HFF-Myc (cell line): ENCODE results near the gene CACNA2D4.

Source experiments
- DNase-seq: peaks from one replicate; pipeline ENCODE4 v3.0.0-alpha.2; 2011; ENCODE audit warnings: low read depth; ENCODE audit errors: extremely low read depth
- H3K4me3 ChIP-seq: replicated peaks from 2 replicates; pipeline ENCODE4 v1.5.1; 2011; ENCODE audit warnings: low read depth, mild to moderate bottlenecking, control low read depth, low read length
- TF ChIP-seq, protein P1 (sequence below): IDR thresholded peaks from 2 replicates; pipeline ENCODE4 v1.5.1; 2012; ENCODE audit warnings: mild to moderate bottlenecking, low read depth, low read length, control low read depth; ENCODE audit errors: missing control alignments

CACNA2D4 gene

DNA sequence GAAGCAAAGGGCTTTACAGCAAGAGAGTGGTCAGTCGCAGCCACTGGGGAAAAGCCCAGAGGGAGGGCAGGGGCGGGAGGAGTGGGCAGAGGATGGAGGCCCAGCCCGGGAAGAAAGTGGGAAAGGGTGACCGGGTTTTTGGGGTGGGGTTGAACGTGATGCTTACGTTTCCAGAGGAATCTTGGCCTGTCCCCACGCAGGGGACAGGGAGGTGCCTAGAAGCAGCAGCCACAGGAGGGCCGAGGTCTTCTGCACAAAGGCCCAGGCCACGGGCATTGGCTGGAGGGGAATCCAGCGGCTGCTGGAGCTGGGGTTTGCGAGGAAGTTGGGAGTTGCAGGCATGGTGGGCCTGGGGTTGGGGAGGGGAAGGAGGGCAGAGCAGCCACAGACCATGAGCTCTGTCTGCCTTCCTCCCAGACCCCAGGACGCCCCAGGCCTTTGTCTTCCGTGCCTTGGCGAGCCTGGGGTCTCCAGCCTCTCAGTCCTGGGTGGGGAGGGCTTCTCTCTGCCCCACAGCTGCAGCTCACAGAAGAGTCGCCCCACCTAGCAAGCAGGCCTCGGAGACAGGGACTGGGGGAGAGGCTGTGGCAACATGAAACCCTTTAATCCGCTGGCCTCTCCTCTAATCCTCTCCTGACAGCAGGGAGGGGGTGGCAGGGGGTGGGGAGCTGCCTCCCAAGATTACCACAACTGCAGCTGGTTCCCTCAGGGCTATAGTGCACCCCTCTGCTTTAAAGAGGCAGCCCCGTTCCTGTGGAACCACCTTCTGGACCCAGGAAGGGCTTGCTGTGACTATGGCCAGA is at the start of gene CACNA2D4:
CACNA2D4 (minus strand) TSS at position 572 of the 803 bp plus-strand sequence; CDS start at position 393, 179 bp downstream.
- no peak for DNase-seq
- TF ChIP-seq, protein P1, sequence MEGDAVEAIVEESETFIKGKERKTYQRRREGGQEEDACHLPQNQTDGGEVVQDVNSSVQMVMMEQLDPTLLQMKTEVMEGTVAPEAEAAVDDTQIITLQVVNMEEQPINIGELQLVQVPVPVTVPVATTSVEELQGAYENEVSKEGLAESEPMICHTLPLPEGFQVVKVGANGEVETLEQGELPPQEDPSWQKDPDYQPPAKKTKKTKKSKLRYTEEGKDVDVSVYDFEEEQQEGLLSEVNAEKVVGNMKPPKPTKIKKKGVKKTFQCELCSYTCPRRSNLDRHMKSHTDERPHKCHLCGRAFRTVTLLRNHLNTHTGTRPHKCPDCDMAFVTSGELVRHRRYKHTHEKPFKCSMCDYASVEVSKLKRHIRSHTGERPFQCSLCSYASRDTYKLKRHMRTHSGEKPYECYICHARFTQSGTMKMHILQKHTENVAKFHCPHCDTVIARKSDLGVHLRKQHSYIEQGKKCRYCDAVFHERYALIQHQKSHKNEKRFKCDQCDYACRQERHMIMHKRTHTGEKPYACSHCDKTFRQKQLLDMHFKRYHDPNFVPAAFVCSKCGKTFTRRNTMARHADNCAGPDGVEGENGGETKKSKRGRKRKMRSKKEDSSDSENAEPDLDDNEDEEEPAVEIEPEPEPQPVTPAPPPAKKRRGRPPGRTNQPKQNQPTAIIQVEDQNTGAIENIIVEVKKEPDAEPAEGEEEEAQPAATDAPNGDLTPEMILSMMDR = no peak
- no peak within 1 kb of the TSS for H3K4me3 ChIP-seq

DNA sequence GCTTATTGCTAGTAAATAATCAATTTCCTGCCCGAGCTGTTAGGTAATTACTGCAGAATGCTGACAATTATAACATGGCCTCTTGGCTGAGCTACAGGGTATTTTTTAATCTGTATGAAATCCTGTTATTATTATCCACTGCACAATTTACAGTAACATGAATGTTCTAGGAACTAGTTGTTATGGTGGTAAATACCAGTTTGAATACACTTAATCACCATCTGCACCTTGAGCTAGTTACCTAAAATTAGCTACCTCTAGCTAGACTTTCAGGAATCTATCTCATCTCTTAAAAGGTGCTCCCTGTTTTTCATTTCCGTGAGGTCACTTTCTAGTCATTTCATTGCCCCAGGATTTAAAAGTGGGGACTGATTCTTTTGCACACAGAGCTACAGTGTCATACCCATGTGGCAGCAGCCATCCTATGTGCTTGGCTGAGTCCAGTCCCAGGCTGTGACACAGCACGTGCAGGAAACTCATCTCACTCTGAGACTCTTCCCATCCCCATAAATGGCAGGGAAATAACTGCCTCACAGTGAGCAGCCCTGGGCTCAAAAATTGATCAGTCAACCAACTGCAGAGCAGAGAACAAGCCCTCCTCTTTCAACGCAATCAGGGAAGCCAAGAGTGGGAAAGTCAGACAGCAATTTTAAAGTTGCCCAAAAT is 48.2 kb upstream of the CACNA2D4 start:
- DNase-seq = no peak
- H3K4me3 ChIP-seq = no peak overlapping the region
- TF ChIP-seq, protein P1 = no peak

DNA sequence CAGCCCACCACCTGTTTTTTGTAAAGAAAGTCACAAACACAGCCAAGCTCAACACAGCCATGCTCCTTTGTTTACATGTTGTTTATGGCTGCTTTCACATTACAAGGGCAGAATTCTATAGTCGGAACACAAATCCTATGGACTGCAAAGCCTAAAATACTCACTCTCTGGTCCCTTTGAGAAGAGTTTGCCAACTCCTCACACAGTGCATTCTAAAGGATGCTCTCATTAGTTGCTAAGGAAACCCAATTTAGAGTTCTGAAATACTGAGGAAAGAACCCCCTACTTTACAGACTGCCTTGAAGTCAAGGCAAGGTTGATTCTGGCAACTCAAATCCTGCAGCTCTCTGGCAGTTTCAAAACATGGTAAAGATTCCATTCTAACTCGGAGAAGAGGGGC is 47.5 kb upstream of the CACNA2D4 start:
- H3K4me3 ChIP-seq = no peak overlapping the region
- TF ChIP-seq, protein P1 = no peak
- DNase-seq = no peak

- TF ChIP-seq, protein P1 = no peak
- no peak overlapping the region for H3K4me3 ChIP-seq
- DNase-seq = no peak
Measured at GRCh38 chr12:1962051-1963020, 43.9 kb upstream of the CACNA2D4 start.

- H3K4me3 ChIP-seq = no peak overlapping the region
- no peak for DNase-seq
- TF ChIP-seq, protein P1 = no peak
Measured at GRCh38 chr12:1956716-1957115, 38.3 kb upstream of the CACNA2D4 start.

- TF ChIP-seq, protein P1 = no peak
- DNase-seq = no peak
Measured at GRCh38 chr12:1949771-1950470, 31.5 kb upstream of the CACNA2D4 start.

More at GRCh38 chr12:1949771-1950470, 31.5 kb upstream of the CACNA2D4 start:
- H3K4me3 ChIP-seq = no peak overlapping the region
